Measurements from ENCODE around the gene HSPG2.

GRCh38 chr1:21865943-21866706 is 71.0 kb downstream of the HSPG2 start:
- TF ChIP-seq, protein P1, sequence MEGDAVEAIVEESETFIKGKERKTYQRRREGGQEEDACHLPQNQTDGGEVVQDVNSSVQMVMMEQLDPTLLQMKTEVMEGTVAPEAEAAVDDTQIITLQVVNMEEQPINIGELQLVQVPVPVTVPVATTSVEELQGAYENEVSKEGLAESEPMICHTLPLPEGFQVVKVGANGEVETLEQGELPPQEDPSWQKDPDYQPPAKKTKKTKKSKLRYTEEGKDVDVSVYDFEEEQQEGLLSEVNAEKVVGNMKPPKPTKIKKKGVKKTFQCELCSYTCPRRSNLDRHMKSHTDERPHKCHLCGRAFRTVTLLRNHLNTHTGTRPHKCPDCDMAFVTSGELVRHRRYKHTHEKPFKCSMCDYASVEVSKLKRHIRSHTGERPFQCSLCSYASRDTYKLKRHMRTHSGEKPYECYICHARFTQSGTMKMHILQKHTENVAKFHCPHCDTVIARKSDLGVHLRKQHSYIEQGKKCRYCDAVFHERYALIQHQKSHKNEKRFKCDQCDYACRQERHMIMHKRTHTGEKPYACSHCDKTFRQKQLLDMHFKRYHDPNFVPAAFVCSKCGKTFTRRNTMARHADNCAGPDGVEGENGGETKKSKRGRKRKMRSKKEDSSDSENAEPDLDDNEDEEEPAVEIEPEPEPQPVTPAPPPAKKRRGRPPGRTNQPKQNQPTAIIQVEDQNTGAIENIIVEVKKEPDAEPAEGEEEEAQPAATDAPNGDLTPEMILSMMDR (IDR thresholded peaks at IDR 0.05) = peak in 1 of 4 experiments; percentile 17
- no peak for TF ChIP-seq POLR2A (IDR thresholded peaks at IDR 0.05)

All from gastroesophageal sphincter (tissue), 3 donors.